GM18526 (cell line): Measurements from ENCODE around the gene RYR3.

Source experiments
- POLR2A ChIP-seq: IDR thresholded peaks from 3 replicates; pipeline ENCODE4 v1.6.1; 2011; ENCODE audit not compliant: insufficient read length; ENCODE audit errors: extremely low read depth

RYR3 gene

GRCh38 chr15:33543957-33544356 is 233.2 kb downstream of the RYR3 start:
- no peak for TF ChIP-seq POLR2A

- TF ChIP-seq POLR2A = no peak
Observed at GRCh38 chr15:33545866-33546265, 235.1 kb downstream of the RYR3 start.

DNA sequence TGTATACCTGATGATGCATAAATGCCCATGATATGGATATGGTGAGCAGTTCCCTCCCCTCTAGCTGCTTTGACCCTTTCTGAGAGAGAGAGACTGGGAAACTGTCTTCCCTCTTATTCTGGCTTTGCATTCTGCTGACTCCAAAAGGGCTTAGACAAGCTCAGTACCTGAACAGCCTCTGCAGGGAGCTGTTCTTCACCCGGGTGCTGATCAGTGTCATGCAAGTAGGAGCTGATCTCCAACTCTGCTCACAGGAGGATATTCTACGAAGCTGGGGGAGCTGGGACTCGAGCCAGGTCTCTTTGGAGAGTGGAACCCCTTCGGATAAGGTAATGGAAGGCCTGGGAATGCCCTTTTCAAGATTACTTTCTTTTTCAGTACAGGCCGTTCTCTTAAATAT is 237.1 kb downstream of the RYR3 start:
- TF ChIP-seq POLR2A = no peak

- TF ChIP-seq POLR2A = no peak
Observed at GRCh38 chr15:33551860-33552259, 241.1 kb downstream of the RYR3 start.

DNA sequence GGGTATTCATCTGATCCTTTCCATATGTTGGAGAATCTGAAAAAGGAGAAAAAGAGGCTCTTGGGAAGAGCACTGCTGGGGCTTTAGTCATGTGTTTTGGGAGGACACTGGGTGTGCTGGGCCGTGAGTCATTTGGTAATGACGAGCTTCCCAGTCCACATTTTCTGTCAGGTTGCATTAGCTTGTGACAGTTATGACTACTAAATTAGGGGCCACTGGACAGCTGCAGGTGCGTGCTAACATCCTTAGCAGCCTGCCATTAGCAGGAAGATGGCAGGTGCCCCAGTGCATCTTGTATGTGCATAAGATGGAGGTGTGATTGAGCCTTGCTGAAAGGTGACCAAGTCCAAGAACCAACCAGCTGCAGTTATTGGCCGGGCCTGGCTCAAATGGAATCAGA is 242.4 kb downstream of the RYR3 start:
- TF ChIP-seq POLR2A = no peak

- TF ChIP-seq POLR2A = no peak
Observed at GRCh38 chr15:33559207-33559890, 248.6 kb downstream of the RYR3 start.

DNA sequence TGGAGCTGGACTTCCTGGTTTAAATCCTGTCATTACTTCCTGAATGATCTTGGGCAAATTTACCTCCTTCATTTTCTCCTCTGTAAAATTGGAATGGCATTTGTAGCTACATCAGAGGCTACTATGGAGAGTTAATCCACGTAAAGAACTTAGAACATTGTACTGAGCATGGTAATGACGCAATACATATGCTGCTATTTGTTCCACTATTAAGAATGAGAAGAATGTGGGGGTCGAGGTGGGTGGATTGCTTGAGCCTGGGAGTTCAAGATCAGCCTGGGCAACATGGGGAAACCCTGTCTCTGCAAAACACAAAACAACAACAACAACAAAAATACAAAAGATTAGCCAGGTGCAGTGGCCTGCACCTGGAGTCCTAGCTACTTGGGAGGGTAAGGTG is 250.6 kb downstream of the RYR3 start:
- no peak for TF ChIP-seq POLR2A

- no peak for TF ChIP-seq POLR2A
Observed at GRCh38 chr15:33561967-33562366, 251.2 kb downstream of the RYR3 start.

DNA sequence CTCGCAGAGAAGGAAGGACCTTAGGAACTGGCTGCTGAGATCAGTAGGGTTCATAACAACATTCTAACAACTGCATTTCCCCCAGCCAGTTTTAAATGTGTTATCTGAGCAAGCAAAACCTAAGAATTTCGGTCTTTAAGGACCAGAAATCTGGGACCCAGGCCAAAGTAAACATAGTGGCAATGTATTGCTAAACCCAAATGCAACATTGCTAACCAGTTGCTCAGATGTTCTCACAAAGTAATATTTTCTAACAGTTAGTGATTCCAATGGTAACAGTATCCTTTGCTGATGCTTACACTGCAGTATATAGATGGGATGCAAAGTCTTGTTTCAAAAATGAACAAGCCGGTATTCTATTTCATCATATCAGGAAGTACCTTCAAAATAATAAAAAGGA is 254.3 kb downstream of the RYR3 start:
- TF ChIP-seq POLR2A = no peak

DNA sequence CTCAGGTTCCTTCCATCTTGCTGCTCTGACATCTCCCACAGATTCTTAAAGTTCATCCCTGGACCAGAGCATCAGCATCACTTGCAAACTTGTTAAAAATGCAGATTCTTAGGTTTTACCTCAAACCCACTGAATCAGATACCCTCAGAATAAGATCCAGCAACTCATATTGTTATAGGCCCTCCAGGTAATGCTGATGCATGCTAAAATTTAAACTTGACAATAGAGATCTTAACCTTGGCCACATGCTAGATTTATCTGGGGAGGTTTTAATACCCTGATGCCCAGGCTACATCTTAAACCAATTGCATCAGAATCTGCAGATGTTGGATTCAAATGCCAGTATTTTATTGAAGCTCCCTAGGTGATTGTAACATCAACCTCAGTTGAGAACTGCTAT is 256.9 kb downstream of the RYR3 start:
- TF ChIP-seq POLR2A = no peak

GRCh38 chr15:33569036-33569435 is 258.3 kb downstream of the RYR3 start:
- no peak for TF ChIP-seq POLR2A

DNA sequence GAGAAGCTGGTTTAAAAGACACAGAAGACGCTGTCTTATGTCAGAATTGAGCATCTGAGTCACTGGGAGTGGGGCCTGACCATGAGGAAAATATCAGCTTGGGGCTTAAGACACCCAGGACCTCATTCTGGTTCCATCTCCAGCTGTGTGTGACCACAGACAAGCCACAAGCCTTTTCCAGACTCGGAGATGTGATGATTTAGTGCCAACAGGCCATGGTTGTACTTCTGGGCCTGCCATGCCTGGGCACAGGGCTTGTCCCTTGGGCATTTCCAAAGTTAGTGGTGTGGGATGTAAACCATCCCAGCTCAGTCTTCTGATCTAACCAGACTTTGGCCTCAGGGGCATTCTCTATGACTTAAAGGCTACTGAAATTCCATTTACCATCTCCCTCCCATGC is 269.8 kb downstream of the RYR3 start:
- no peak for TF ChIP-seq POLR2A

- TF ChIP-seq POLR2A = no peak
Observed at GRCh38 chr15:33581032-33581431, 270.3 kb downstream of the RYR3 start.

GRCh38 chr15:33584797-33585196 is 274.0 kb downstream of the RYR3 start:
- TF ChIP-seq POLR2A = no peak

- no peak for TF ChIP-seq POLR2A
Observed at GRCh38 chr15:33586786-33587697, 276.3 kb downstream of the RYR3 start.

GRCh38 chr15:33587773-33588172 is 277.0 kb downstream of the RYR3 start:
- no peak for TF ChIP-seq POLR2A
